Duodenal mucosa (tissue), 2 donors: ENCODE measurements around the gene CLRN1.

Experiments
- H3K27ac ChIP-seq: one replicate; pipeline ENCODE4 v1.7.0; 2013; ENCODE audit warnings: low read depth, low read length
- H3K27me3 ChIP-seq, 2 donors: one replicate each; pipeline ENCODE4 v1.7.0; 2013; ENCODE audit warnings: low read length in 2 of 2, control low read depth in 1 of 2; ENCODE audit not compliant: insufficient read depth in 2 of 2, control insufficient read depth in 1 of 2
- H3K36me3 ChIP-seq, 2 donors: one replicate each; pipeline ENCODE4 v1.7.0; 2013; ENCODE audit warnings: low read length in 2 of 2, control low read depth in 1 of 2; ENCODE audit not compliant: insufficient read depth in 2 of 2, control insufficient read depth in 1 of 2
- H3K4me1 ChIP-seq, 2 donors: one replicate each; pipeline ENCODE4 v1.7.0; 2013; ENCODE audit warnings: low read length in 2 of 2, control low read depth in 1 of 2; ENCODE audit not compliant: insufficient read depth in 2 of 2, control insufficient read depth in 1 of 2
- H3K4me3 ChIP-seq, 2 donors: one replicate each; pipeline ENCODE4 v1.7.0; 2013; ENCODE audit warnings: low read length in 2 of 2, low read depth in 1 of 2
- H3K9ac ChIP-seq, 2 donors: one replicate each; pipeline ENCODE4 v1.7.0; 2013; ENCODE audit warnings: low read length in 2 of 2, low read depth in 1 of 2
- H3K9me3 ChIP-seq, 2 donors: one replicate each; pipeline ENCODE4 v1.7.0; 2013; ENCODE audit warnings: low read length in 2 of 2, control low read depth in 1 of 2; ENCODE audit not compliant: control insufficient read depth in 1 of 2

Gene CLRN1, protein sequence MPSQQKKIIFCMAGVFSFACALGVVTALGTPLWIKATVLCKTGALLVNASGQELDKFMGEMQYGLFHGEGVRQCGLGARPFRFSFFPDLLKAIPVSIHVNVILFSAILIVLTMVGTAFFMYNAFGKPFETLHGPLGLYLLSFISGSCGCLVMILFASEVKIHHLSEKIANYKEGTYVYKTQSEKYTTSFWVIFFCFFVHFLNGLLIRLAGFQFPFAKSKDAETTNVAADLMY

GRCh38 chr3:150972366-150973071 is at the start of gene CLRN1:
Gene CLRN1, minus strand, starts transcription at chr3:150972727. Its CDS starts 19 bp downstream, at chr3:150972708.
- Histone ChIP-seq H3K9ac (no peak within 1 kb of the TSS), H3K4me1 (peaks cover 0 to 10% of the 10 kb centered on the region in 2 donors), H3K36me3 (no peaks in the 10 kb centered on the region), H3K27ac (no peak within 1 kb of the TSS), H3K9me3 (no peaks in the 10 kb centered on the region), H3K4me3 (peak within 1 kb of the TSS in 1 of 2 donors; percentile 66), H3K27me3 (no peaks in the 10 kb centered on the region)

- no peaks in the 10 kb centered on the region for H3K9me3 ChIP-seq
These were observed 43.9 kb upstream of the CLRN1 start for GRCh38 chr3:151016478-151016795.

GRCh38 chr3:151015767-151016477 is 43.4 kb upstream of the CLRN1 start:
- Histone ChIP-seq H3K27ac (no peak overlapping the region), H3K9me3 (no peaks in the 10 kb centered on the region), H3K4me1 (no peaks in the 10 kb centered on the region), H3K36me3 (no peaks in the 10 kb centered on the region), H3K27me3 (no peaks in the 10 kb centered on the region), H3K4me3 (no peak overlapping the region), H3K9ac (no peak overlapping the region)

More at GRCh38 chr3:151016478-151016795, 43.9 kb upstream of the CLRN1 start:
- Histone ChIP-seq H3K4me3 (no peak overlapping the region), H3K27me3 (no peaks in the 10 kb centered on the region), H3K4me1 (no peaks in the 10 kb centered on the region), H3K9ac (no peak overlapping the region), H3K27ac (no peak overlapping the region), H3K36me3 (no peaks in the 10 kb centered on the region)

DNA sequence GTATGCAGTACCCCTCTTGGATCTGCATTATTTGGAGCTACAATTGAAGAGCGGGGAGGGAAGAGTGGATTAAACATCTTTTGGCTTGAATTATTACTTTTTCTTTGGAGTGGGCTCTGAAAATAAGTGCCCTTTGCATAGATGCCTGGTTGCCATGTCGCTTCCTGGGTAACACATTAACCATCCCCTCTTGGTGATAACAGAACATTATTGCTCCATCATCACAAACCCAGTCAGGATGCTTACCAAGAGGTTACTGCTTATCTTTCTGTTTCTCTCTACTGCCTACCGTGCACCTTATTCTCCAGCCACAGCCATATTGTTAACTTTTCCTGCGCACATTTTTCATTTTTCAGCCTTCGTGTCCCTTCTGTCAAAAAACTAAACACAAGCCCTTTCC is 42.7 kb upstream of the CLRN1 start:
- Histone ChIP-seq H3K27ac (no peak overlapping the region), H3K4me1 (no peaks in the 10 kb centered on the region), H3K36me3 (no peaks in the 10 kb centered on the region), H3K27me3 (no peaks in the 10 kb centered on the region), H3K9ac (no peak overlapping the region), H3K4me3 (no peak overlapping the region), H3K9me3 (no peaks in the 10 kb centered on the region)

DNA sequence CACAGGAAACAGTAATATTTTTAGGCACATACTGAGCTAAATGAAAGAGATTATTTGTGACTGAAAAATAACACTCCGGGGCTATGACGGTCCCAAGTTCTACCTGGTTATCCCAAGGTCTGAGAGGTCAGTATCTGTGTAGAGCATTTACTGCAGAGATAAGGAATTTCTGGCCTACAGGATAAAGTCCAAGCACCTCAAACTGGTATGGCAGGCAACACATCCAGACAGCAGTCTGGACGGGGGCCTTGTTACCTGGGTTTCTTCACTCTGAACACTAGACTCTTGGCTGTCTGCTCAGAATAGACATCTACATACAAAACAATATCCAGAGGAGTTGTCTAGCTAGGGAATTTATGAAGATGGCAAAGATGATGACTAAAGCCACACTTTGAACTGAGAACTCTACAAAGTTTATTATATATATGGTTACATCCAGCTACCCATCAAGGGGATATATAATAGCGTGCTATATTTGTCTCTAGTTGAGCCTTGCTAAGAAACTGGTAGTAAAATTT is 42.0 kb upstream of the CLRN1 start:
- Histone ChIP-seq H3K4me1 (no peaks in the 10 kb centered on the region), H3K27me3 (no peaks in the 10 kb centered on the region), H3K9ac (no peak overlapping the region), H3K4me3 (no peak overlapping the region), H3K36me3 (no peaks in the 10 kb centered on the region), H3K27ac (no peak overlapping the region), H3K9me3 (no peaks in the 10 kb centered on the region)

DNA sequence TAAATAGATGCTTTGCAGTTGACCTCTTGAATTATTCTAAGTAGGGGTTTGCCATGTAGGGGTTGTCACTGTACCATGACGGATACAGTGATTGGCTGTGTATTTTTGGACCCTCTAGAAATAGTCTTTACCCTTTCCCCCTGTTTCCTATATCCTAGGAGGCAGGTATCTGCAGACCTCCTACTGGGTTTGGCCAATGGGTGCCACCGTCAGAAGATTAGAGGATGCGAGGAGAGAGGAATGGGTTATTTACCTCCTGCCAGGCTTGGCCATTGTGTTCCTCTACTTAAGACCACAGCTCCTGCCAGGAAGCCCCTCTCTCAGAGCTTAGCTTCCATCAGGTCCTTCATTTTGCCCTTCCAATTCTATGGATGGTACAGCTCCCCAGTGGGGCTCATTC is 40.2 kb upstream of the CLRN1 start:
- Histone ChIP-seq H3K27me3 (no peaks in the 10 kb centered on the region), H3K27ac (no peak overlapping the region), H3K36me3 (no peaks in the 10 kb centered on the region), H3K4me1 (no peaks in the 10 kb centered on the region), H3K4me3 (no peak overlapping the region), H3K9me3 (no peaks in the 10 kb centered on the region), H3K9ac (no peak overlapping the region)

DNA sequence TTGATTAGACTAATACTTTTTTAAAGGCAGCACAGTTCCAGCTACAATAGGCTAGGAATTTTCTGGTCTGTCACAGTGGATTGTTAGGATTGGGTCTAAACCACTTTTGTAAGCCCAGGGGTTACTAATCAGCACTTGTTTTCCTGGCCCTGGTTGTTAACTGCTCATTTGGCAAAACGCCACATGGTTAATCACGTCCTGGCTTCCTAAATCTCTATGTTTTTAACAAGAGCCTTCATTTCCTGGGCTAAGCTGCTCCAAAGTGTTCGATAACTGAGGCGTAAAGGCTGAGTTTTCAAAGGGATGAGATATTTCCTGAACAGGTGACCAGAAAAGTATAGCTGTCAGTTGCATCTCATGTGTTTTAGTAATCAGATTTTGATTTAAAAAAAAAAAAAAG is 38.9 kb upstream of the CLRN1 start:
- no peaks in the 10 kb centered on the region for H3K4me1 ChIP-seq
- no peaks in the 10 kb centered on the region for H3K36me3 ChIP-seq
- no peaks in the 10 kb centered on the region for H3K27me3 ChIP-seq
- H3K9ac ChIP-seq = no peak overlapping the region
- H3K27ac ChIP-seq = no peak overlapping the region
- no peak overlapping the region for H3K4me3 ChIP-seq
- H3K9me3 ChIP-seq = no peaks in the 10 kb centered on the region

DNA sequence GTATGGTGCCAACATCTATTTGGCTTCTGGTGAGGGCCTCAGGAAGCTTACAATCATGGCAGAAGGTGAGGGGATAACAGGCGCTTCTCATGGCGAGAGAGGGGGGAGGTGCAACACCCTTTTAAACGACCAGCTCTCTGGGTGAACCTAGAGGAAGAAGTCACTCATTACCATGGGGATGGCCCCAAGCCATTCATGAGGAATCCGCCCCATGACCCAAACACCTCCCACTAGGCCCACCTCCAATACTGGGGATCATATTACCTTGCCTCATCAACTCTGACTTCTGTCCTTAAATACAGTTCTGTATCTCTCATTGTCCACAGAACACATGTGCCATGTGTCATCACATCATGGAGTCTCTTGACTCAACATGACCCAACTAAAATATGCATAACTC is 37.5 kb upstream of the CLRN1 start:
- Histone ChIP-seq H3K36me3 (no peaks in the 10 kb centered on the region), H3K9me3 (no peaks in the 10 kb centered on the region), H3K4me3 (no peak overlapping the region), H3K4me1 (no peaks in the 10 kb centered on the region), H3K27ac (no peak overlapping the region), H3K27me3 (no peaks in the 10 kb centered on the region), H3K9ac (no peak overlapping the region)

DNA sequence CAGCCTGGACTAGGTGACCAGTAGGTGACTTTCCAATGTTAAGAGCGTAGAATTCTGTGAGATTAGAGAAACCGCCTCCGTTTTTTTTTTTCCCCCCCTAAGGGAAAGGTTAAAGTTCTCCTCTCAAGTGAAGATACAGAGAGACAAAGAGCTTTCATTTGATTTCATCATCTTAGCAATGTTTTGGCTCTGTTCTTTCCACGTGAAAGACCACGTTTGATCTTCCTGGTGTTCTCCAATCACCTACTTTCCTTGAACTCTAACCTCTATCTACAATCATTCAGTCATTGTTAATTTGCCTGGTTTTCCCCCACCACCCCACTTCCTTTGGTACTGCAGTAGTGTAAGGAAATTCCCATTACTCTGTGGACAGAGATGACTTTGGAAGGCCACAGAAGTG is 36.9 kb upstream of the CLRN1 start:
- no peak overlapping the region for H3K4me3 ChIP-seq
- H3K9me3 ChIP-seq = no peaks in the 10 kb centered on the region
- no peaks in the 10 kb centered on the region for H3K27me3 ChIP-seq
- no peaks in the 10 kb centered on the region for H3K36me3 ChIP-seq
- H3K27ac ChIP-seq = no peak overlapping the region
- no peaks in the 10 kb centered on the region for H3K4me1 ChIP-seq
- H3K9ac ChIP-seq = no peak overlapping the region

DNA sequence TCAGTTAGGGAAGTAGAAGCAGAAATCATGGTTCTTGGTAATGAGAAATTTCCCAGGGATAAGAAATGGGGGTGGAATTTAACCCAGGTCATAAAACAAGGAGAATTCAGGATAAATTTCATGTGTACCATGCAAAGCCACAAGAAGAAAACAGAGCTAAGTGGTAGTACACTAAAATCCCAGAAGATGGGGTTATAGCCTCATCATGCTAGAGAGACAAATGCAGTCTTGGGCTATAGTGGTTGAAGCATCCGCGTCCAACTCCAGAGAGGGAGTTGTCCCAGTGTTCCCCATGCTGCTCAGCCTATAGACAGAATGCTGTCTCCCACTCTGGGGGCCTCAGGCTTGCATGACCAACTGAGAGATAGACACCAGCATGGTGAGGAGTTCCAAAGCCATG is 36.2 kb upstream of the CLRN1 start:
- Histone ChIP-seq H3K4me3 (no peak overlapping the region), H3K4me1 (no peaks in the 10 kb centered on the region), H3K36me3 (no peaks in the 10 kb centered on the region), H3K27ac (no peak overlapping the region), H3K27me3 (no peaks in the 10 kb centered on the region), H3K9me3 (no peaks in the 10 kb centered on the region), H3K9ac (no peak overlapping the region)
